ENCODE data around the gene LATS2.

LATS2 gene

DNA sequence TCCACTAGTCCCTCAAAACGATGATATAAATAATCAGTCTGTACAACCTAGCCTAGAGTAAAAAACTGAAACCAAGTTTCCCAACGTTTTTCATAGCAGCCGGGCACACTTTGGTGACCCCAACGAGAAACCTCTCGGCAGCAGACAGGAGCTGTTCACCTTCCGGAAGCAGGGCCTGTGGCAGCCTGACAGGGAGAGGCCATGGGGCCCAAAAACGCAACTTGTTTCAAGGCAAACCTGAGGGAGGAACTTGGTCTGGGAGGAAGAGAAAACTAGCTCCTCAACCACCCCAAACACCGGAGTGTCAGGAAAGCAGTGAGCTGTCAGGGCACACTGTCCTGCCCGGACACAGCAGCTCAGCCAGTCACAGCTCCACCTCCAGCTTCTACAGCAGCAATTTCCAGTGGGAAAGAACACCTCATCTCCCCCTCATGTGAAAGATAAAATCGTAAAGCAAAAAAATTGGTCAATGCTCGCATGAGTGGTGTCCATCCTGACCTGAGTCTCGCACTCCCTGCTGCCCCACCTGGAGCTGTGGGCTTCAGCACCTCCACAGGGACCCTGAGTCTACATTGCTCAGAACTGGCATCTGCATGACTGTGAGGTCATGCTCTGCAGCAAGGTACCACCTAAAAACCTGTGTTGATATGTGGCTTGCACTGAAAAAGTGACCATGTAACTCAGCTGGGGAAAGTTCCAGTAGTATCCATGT lies 40.6 kb upstream of the LATS2 start:
- H3K36me3 ChIP-seq (ENCODE audit: control insufficient read depth in 2 of 2, insufficient read depth in 1 of 2, low read length in 2 of 2), result no peaks in the 10 kb centered on the region
- ChIA-PET CTCF (interaction anchor here (0.6 to 1.1 kb wide), 4 partner anchors 9 to 375 kb away, joined by 3 to 4 read pairs (median 4); no protein-coding TSS in a partner anchor), POLR2A (interaction anchor here (0.6 kb wide), 1 partner anchor 59 kb away, joined by 4 read pairs; no protein-coding TSS in a partner anchor)
- no peaks in the 10 kb centered on the region for H3K9me3 ChIP-seq (ENCODE audit: control insufficient read depth, insufficient read depth, low read depth, low read length)
- no peaks in the 10 kb centered on the region for H3K4me1 ChIP-seq (ENCODE audit: control insufficient read depth, insufficient read depth, low read length)
- TF ChIP-seq ZNF223 (tag by site-specific recombination; IDR thresholded peaks at IDR 0.05), result no peak
- no peak for TF ChIP-seq ZNF704 (tag by site-specific recombination; IDR thresholded peaks at IDR 0.05)
- TF ChIP-seq ZNF654 (tag by site-specific recombination; IDR thresholded peaks at IDR 0.05; ENCODE audit: low read depth), result no peak
- no peak for TF ChIP-seq ZNF555 (tag by site-specific recombination; conservative IDR thresholded peaks at IDR 0.05)
- TF ChIP-seq, protein P1, sequence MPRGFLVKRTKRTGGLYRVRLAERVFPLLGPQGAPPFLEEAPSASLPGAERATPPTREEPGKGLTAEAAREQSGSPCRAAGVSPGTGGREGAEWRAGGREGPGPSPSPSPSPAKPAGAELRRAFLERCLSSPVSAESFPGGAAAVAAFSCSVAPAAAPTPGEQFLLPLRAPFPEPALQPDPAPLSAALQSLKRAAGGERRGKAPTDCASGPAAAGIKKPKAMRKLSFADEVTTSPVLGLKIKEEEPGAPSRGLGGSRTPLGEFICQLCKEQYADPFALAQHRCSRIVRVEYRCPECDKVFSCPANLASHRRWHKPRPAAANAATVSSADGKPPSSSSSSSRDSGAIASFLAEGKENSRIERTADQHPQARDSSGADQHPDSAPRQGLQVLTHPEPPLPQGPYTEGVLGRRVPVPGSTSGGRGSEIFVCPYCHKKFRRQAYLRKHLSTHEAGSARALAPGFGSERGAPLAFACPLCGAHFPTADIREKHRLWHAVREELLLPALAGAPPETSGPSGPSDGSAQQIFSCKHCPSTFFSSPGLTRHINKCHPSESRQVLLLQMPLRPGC (tag by site-specific recombination; IDR thresholded peaks at IDR 0.05), result no peak
- TF ChIP-seq ZNF426 (tag by site-specific recombination; IDR thresholded peaks at IDR 0.05), result no peak
- TF ChIP-seq ZNF585B (tag by site-specific recombination; IDR thresholded peaks at IDR 0.05), result no peak
- no peak for TF ChIP-seq ZSCAN16 (tag by site-specific recombination; IDR thresholded peaks at IDR 0.05)
- TF ChIP-seq ZNF175 (tag by site-specific recombination; IDR thresholded peaks at IDR 0.05), result no peak
- no peak for TF ChIP-seq ZNF785 (tag by site-specific recombination; IDR thresholded peaks at IDR 0.05)
- TF ChIP-seq ZNF600 (tag by site-specific recombination; IDR thresholded peaks at IDR 0.05), result no peak
- no peak for TF ChIP-seq ZNF221 (tag by site-specific recombination; IDR thresholded peaks at IDR 0.05; ENCODE audit: borderline replicate concordance)
- TF ChIP-seq ZNF350 (tag by site-specific recombination; IDR thresholded peaks at IDR 0.05), result no peak
- TF ChIP-seq ZNF548 (tag by site-specific recombination; IDR thresholded peaks at IDR 0.05), result no peak
- no peak overlapping the region for H3K27ac ChIP-seq (ENCODE audit: extremely low read depth, low read depth, low read length)
- H3K4me3 ChIP-seq (ENCODE audit: low read depth, low read length), result no peak overlapping the region

GRCh38 chr13:21100994-21101757 lies 39.8 kb upstream of the LATS2 start:
- no peaks in the 10 kb centered on the region for H3K9me3 ChIP-seq (ENCODE audit: control insufficient read depth, insufficient read depth, low read depth, low read length)
- no peaks in the 10 kb centered on the region for H3K36me3 ChIP-seq (ENCODE audit: control insufficient read depth in 2 of 2, insufficient read depth in 1 of 2, low read length in 2 of 2)
- TF ChIP-seq PRDM1 (tag by site-specific recombination; IDR thresholded peaks at IDR 0.05), result no peak
- TF ChIP-seq KLF7 (tag by site-specific recombination; IDR thresholded peaks at IDR 0.05; ENCODE audit: borderline replicate concordance), result no peak
- TF ChIP-seq ZNF510 (tag by site-specific recombination; IDR thresholded peaks at IDR 0.05; ENCODE audit: insufficient replicate concordance), result no peak
- no peak for TF ChIP-seq ZFP3 (tag by site-specific recombination; IDR thresholded peaks at IDR 0.05; ENCODE audit: low read depth)
- TF ChIP-seq ZNF202 (tag by site-specific recombination; IDR thresholded peaks at IDR 0.05; ENCODE audit: borderline replicate concordance), result no peak
- TF ChIP-seq ZNF501 (tag by site-specific recombination; IDR thresholded peaks at IDR 0.05), result no peak
- no peaks in the 10 kb centered on the region for H3K4me1 ChIP-seq (ENCODE audit: control insufficient read depth, insufficient read depth, low read length)
- ChIA-PET POLR2A (interaction anchor here (0.6 kb wide), 1 partner anchor 59 kb away, joined by 4 read pairs; no protein-coding TSS in a partner anchor), CTCF (interaction anchor here (0.7 to 1.1 kb wide), 3 partner anchors 8 to 376 kb away, joined by 3 to 4 read pairs (median 4); no protein-coding TSS in a partner anchor)
- H3K27ac ChIP-seq (ENCODE audit: extremely low read depth, low read depth, low read length), result no peak overlapping the region
- H3K4me3 ChIP-seq (ENCODE audit: low read depth, low read length), result no peak overlapping the region

All from HEK293 (cell line).